CD4-positive, alpha-beta T cell treated with Interferon alpha-2 for 1 hour (primary cell): ENCODE results near the gene CDK1.
"Not testable (repeated sequence)": the region's sequence is repeated elsewhere in the genome, so short reads cannot be mapped to it uniquely, and the experiment has no call there.

Experiments used
- DNase-seq, 2 donors: peaks; one replicate each; pipeline ENCODE4 v3.0.0-alpha.2; 2020 to 2022

Gene CDK1

GRCh38 chr10:60817398-60817805 is 39.1 kb downstream of the CDK1 start:
- DNase-seq: no peak

GRCh38 chr10:60818134-60818770 is 40.0 kb downstream of the CDK1 start:
- no peak for DNase-seq

- DNase-seq: no peak
Measured at GRCh38 chr10:60819271-60819670, 41.0 kb downstream of the CDK1 start.

GRCh38 chr10:60820093-60820754 is 41.9 kb downstream of the CDK1 start:
- no peak for DNase-seq

DNA sequence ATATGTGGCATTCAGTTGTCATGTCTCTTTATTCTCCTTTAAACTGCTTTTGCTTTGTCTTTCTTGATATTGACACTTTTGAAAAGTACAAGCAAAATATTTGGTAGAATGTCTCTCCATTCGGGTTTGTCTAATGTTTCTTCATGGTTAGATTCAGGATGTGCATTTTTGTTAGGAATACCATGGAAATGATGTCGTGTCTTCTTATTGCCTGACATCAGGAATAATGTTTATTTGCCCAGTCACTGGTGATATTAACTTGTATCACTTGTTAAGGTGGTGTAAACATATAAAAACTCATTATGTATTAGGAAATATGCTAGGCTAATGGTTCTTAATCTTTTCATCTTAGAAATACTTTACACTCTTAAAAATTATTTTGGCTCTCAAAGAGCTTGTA is 43.4 kb downstream of the CDK1 start:
- no peak for DNase-seq

DNA sequence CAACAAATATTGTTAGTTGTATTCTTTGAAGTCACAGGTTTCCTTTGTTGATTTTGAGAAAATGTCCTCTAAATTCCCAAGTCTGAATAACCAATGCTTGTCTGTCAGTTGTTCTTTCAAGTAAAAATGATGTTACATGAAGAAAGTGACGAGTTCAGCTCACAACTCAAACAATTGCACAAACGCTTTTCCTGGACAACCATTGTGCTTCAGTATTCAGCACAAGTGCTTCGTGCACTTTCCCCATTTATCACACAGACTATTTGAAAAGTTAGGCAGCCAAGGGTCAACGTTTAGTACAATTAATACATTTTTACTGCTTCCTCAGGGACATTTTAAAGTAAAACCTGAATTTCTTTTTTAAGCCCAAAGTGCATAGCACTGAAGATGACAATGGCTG is 44.5 kb downstream of the CDK1 start:
- DNase-seq: no peak

- no peak for DNase-seq
Measured at GRCh38 chr10:60823324-60823723, 45.0 kb downstream of the CDK1 start.

- DNase-seq: no peak
Measured at GRCh38 chr10:60825520-60825919, 47.2 kb downstream of the CDK1 start.

DNA sequence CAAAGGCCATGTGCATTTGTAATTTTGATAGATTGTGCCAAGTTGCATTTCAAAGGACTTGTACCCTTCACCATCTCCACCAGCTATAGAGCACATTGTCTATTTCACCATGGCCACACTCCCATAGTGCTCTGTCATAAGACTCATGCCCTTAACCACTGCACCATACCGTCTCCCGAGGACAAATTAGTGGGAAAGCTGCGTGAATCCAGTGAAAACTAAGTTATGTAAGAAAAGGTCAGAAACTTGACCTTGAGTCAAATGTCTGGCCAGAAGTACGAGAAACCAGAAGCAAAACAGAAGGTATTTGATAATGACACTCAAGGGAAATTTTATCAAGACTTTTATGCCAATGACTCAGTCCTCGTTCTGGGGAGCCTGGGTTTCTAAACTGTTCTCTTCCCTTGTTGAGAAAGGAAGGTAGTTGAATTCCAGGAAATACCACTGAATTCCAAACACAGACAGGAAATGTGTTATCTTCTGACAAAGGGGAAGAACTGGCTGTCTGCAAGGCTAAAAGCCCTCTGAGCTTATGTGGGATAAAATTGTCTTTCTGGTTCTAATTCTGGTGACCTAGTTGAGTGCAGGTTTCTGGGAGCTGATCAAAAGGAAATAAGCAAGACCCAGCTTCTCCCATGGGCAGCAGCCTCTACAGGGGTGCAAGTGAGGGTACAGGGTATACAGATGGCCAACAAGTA is 49.7 kb downstream of the CDK1 start:
- no peak for DNase-seq

DNA sequence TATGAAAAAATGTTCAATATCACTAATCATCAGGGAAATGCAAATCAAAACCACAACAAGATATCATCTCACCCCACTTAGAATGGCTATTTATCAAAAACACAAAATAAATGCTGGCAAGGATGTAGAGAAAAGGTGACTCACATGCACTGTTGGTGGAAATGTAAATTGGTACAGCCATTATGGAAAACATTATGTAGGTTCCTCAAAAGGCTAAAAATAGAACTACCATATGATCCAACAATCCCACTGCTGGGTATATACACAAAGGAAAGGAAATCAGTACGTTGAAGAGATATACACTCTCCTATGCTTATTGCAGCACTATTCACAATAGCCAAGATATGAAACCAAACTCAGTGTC is 50.2 kb downstream of the CDK1 start:
- no peak for DNase-seq

- not testable (repeated sequence) for DNase-seq
Measured at GRCh38 chr10:60832136-60832535, 53.9 kb downstream of the CDK1 start.

DNA sequence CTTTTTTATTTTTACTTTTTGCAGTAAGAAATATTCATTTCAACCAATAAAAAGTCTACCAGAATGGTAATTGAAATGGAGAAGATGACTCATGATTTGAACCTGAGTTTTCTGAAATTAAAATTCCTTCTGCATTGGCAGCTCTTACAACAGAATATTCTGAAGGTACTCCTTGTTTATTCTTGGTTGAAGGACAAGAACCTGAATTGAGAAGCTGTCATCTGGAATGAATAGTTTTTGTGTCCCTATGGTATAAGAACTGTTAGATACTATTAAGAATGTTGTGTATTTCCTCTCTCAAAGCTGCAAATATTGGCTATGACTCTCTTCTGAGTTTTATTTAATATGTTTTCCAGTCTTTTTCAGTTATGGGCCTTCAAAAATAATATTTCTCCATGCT is 56.1 kb downstream of the CDK1 start:
- no peak for DNase-seq

- no peak for DNase-seq
Measured at GRCh38 chr10:60835049-60835448, 56.8 kb downstream of the CDK1 start.

GRCh38 chr10:60841227-60841626 is 62.9 kb downstream of the CDK1 start:
- not testable (repeated sequence) for DNase-seq

DNA sequence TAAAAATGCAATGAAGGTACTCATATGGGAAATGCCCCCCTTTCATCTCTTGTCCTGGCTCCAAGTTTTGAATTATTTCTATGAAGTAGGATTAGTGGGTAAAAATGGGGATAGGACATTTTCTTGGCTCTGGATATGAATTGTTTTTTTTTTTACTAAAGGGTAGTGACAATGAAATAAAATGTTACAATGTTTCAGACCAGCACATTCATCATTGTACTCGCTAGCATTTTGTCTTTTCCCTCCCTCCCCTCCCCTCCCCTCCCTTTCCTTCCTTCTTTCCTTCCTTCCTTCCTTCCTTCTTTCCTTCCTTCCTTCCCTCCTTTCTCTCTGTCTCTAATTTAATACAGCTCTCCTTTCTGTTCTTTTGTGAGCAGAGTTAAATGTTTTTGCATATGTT is 64.4 kb downstream of the CDK1 start:
- DNase-seq: no peak
